Activated CD8-positive, alpha-beta memory T cell treated with anti-CD3 and anti-CD28 coated beads for 4 hours (primary cell): ENCODE results near the gene SGO2.
A peak's percentile ranks its signal among the peaks of the same experiment; 100 is the strongest.

Experiments used
- DNase-seq, 2 donors: peaks; one replicate each; pipeline ENCODE4 v3.0.0-alpha.2; 2020; ENCODE audit warnings: low read depth in 2 of 2

SGO2 gene, protein sequence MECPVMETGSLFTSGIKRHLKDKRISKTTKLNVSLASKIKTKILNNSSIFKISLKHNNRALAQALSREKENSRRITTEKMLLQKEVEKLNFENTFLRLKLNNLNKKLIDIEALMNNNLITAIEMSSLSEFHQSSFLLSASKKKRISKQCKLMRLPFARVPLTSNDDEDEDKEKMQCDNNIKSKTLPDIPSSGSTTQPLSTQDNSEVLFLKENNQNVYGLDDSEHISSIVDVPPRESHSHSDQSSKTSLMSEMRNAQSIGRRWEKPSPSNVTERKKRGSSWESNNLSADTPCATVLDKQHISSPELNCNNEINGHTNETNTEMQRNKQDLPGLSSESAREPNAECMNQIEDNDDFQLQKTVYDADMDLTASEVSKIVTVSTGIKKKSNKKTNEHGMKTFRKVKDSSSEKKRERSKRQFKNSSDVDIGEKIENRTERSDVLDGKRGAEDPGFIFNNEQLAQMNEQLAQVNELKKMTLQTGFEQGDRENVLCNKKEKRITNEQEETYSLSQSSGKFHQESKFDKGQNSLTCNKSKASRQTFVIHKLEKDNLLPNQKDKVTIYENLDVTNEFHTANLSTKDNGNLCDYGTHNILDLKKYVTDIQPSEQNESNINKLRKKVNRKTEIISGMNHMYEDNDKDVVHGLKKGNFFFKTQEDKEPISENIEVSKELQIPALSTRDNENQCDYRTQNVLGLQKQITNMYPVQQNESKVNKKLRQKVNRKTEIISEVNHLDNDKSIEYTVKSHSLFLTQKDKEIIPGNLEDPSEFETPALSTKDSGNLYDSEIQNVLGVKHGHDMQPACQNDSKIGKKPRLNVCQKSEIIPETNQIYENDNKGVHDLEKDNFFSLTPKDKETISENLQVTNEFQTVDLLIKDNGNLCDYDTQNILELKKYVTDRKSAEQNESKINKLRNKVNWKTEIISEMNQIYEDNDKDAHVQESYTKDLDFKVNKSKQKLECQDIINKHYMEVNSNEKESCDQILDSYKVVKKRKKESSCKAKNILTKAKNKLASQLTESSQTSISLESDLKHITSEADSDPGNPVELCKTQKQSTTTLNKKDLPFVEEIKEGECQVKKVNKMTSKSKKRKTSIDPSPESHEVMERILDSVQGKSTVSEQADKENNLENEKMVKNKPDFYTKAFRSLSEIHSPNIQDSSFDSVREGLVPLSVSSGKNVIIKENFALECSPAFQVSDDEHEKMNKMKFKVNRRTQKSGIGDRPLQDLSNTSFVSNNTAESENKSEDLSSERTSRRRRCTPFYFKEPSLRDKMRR

DNA sequence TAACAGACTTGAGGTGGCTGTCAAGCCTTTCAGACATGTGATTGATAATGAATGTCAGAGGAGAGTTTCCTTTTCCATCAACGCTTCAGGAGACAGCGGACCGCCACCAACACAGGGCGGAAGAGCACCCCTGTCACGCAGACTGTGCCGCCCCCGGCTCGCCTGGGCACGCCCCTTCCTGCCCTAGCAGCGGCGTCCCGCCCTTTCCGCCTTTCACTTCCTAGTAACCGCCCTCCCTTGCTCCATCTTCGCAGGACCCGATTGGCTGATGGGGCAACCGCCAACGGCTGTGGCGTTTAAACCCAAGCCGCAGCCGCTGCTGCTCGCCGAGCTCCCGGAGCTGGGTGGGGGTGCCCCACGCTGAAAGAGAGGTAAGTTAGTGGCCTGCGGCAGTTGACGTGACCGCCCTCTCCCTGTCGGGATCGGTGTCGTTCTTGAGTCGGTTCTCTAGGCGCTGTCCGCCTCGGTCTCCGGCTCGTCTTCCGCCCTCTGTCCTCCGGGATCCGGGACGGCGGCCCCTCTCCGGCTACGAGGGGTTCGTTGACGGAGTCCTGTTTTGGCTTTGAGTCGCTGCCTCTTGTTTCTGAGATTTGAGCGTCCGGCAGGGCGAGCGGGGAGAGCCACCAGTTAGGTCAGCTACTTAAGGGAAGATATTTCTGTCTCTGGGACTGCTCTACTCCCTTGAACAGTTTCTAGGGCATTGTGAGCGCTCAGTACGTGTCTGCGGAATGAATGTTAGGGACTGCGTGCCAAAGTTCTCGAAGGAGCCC is at the start of gene SGO2:
SGO2 (plus strand) TSS at position 326 of the 770 bp plus-strand sequence. CDS start 6,769 bp downstream, outside the sequence.
- DNase-seq = peak; percentile 91 to 93

DNA sequence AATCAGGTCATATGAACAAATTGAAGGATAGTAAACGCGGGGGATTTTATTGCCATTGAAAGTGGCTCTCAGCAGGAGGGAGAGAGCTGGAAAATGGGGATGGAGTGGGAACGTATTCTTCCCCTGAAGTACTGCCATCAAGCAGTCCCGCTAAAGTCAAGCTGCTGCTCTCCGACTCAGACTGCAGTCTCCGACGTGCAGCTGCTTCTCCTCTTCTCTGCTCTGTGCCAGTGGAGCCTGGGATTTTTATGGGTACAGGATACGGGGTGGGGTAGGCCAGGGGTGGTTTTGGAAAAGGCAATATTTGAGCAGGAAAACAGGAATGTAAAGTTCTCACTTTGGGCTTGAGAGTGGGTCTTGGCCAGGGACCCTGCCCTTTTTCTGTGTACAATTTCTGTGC is 49.2 kb upstream of the SGO2 start:
- DNase-seq = no peak

DNA sequence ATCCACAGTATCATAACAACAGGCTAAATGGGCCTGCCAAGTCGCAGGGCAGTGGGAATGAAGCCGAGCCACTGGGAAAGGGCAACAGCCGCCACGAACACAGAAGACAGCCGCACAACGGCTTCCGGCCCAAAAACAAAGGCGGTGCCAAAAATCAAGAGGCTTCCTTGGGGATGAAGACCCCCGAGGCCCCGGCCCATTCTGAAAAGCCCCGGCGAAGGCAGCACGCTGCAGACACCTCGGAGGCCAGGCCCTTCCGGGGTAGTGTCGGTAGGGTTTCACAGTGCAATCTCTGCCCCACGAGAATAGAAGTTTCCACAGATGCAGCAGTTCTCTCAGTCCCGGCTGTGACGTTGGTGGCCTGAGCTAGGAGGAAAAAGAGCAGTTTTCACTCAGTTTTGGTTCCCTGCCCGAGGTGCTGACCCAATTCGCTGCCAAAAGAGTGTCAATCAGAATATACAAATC is 48.3 kb upstream of the SGO2 start:
- DNase-seq = no peak

DNA sequence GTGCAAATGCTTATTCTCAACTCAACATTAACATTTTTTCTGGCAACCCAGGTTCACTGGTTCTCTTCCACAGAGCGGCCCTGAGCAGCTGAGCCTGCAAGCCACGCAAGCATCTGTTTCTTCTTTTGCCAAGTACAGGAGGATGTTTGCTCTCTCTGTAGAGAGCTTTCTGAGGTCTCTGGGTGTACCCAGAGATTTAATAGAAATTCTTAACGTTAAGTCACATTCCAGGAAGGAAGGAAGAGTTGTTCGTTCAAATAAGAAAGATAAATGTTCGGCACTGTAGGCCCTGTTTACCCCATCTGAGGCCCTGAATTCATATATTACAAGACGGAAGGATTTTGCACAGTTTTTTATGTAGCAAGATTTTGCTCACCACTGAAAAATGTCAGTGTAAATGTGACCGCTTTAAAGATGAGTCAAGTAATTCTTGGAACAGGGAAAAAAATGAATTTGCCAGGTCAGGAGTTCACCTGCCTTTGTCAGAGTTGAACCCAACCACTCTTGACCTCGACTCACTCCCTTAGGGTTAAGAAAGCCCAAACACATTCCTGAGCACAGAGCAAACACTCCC is 46.2 kb upstream of the SGO2 start:
- no peak for DNase-seq

DNA sequence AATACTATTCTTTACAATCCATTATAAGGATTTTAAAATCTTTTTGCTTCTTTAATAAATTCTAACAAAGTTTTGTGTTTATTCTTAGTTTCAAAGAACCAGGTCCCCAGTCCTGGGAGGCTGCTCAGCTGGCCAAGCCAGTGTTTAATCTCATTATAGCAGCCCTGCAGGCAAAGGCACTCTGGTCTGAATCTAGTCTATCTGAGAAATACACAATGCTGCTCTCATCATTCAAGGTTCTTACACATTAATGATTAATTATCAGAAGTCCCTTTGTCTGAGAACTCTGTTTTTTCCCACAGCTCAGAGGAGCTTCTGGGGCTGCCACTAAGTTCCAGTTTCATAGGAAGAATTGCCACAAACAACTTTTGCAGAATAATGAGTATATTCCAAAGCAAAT is 43.8 kb upstream of the SGO2 start:
- DNase-seq = no peak

DNA sequence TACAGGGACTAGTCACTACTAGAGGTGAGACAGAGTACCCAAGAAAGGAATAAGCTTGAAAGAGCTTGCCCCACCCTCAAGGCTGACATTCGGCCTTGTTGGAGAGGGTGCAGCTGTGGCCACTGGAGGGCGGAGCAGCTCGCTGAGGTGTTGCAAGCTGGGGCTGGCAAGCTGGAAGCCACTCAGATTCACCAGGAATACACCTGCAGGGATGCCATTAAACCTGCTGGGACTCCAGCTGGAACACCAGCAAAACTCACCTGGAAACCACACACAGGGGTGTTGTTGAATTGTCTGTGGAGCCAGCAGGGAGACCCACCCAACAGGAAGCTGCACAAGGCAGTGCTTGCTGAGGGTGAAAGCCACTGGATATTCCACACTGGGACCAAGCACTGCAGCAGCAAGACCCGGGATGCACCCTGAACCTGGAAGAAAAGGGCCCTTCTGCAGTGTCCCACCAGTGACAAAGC is 42.2 kb upstream of the SGO2 start:
- no peak for DNase-seq

DNA sequence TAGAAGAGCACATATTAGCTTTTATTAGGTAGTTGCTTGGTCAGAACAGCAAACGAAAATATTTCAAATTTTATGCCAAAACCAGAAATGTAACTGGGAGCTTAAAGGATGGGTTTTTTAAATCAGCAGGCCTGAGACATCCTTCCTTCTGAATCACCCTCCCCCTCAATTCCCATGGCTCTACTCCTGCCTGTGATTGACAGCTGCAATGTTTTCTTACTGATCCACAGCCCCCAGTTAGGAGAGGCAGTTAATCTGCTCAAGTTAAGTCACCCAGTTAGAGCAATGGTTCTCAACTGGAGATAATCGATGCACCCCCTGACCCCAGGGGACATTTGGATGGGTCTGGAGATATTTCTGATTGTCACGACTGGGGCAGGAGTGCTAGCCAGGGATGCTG is 41.1 kb upstream of the SGO2 start:
- DNase-seq = no peak

DNA sequence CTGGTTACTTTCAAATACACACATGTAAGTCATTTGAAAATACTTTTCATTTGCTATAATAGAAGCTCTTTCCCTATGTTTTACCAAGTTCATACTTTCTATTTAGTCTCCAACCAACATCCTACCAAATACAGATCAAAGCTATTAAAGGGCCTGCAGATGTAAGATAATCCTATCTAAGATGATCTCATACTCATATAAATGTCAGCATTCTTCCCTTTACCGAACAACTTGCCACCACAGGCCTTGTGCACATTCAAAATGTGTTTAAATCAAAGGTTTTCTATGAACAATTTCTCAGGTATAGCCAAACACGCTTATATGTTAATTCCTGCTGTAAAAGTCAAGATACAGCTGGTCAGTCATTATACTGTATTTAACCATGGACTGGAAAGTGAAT is 39.5 kb upstream of the SGO2 start:
- no peak for DNase-seq

DNA sequence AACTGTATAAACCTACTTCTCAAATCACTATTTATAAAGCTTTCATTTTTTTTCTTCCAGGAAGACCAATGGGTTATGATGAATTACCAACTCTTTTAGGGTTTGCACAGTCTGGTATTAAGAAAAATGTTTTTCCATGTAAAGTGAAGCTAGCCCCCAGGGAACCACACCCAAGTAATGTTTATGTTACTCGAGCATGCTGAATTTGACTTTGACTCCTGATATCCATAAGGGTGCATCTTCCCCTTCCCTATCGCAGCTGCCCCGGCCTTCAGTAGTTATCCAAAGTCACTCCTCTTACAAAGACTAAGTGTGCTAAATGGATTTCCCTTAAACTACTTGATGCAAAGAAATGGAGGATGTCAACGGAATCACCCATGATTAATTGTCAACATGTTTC is 37.8 kb upstream of the SGO2 start:
- no peak for DNase-seq

DNA sequence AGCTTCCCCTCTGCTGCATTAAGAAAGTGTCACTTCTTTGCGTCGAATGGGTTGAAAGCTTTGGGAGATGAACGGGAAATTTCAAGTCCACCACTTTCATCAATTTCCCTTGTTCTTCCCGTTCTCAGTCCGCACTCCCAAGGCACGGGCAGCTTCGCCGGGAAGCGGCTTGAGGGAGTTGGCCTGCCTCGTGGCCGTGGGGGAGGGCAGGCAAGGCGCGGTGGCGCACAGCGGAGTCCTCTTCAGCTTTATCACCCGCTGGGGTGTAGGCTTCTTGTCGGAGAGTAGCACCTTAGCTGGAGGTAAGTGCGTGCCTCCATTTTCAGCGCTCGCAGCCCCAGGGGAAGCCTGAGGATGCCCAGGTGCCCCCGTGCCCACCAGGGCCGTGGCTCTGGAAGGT is 36.0 kb upstream of the SGO2 start:
- no peak for DNase-seq

DNA sequence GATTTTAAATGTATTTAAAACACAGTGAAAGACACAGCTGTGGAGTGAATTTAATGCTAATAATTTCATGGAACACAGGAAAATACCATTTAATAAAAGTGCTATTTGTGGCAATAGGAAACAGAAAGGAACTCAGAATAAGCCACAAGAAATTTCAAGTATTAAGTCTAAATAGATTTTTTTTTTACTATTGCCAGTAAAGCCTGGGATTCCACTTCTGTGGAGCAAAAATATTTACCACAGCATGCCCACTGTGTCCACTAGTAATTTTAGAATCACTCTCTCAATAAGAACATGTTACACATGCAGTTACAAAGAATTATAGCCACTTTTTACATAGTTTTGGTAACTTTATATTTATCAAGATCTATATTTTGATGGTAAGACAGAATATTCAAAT is 33.4 kb upstream of the SGO2 start:
- DNase-seq = no peak

DNA sequence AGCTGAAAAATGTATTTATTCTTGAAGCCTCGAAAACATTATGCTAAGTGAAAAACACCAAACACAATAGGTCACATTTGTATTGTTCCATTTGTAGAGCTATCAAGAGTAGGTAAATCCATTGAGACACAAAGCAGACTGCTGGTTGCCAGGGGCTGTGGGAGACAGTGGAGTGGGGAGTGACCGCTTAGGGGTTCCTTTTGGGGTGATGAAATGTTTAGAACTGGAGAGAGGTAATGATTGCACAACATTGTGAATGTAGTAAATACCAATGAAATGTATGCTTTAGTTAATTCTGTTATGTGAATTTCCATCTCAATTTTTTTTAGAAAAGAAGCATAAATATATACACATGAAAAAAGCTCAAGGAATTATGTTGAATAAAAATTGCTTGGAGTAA is 32.0 kb upstream of the SGO2 start:
- DNase-seq = no peak

DNA sequence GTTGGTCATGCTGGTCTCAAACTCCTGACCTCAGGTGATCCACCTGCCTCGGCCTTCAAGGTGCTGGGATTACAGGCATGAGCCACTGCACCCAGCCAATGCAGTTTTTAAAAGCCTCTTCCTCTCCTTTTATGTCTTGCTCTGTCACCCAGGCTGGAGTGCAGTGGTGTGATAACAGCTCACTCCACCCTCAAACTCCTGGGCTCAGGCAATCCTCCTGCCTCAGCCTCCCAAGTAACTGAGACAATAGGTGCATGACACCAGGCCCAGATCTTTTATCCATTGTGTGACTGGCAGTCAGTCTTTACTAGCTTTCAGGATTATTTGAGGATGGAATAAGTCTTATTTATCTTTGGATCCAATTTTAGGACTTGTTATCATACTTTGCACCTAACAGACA is 29.3 kb upstream of the SGO2 start:
- no peak for DNase-seq

DNA sequence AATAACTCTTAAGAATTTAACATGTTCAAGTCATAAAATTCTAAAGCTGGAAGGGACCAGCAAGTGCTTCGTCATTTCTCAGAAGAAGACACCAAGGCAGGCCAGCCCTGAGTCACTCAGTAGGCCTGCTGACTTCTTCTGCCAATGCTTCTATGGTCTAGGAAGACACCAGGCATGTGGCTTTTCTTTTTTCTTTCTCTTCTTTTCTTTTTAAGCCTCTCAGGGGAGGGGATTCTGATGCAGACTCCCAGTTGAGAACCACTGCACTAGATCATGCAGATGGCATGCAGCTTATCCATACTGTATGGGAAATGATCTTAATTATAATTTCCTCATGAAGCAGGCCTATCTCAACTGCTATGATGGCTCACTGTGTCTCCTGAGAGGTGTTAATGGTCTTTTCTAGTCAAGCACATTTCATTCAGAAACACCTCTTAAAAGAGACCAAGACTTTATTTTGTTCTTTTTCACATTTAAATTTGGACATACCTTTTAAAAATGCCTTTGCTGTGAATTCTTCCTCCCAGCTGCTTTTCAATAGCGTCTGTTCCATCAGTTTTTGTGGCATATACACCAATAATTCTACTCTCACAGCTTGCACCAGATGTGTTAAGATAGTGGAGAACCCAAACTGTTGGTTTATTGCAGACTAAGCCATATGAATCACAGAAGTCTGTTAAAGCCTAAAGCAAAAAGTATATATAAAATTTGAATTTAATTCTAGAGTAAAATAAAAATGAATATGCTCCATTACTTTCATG is 27.4 kb upstream of the SGO2 start:
- DNase-seq = no peak

DNA sequence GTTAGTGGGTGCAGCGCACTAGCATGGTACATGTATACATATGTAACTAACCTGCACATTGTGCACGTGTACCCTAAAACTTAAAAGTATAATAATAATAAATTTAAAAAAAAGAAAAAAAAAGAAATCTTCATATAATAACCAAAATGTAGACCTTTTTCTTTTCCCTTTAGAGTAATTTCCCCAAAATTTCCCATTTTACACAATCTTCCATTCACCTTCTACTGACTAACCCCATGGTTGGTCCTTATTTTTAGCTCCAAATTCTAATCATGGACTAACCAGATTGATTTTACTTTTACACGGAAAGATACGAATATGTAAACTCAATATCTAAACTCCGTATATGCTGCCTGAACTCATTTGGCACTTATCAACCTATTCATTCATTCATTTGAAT is 23.8 kb upstream of the SGO2 start:
- no peak for DNase-seq

DNA sequence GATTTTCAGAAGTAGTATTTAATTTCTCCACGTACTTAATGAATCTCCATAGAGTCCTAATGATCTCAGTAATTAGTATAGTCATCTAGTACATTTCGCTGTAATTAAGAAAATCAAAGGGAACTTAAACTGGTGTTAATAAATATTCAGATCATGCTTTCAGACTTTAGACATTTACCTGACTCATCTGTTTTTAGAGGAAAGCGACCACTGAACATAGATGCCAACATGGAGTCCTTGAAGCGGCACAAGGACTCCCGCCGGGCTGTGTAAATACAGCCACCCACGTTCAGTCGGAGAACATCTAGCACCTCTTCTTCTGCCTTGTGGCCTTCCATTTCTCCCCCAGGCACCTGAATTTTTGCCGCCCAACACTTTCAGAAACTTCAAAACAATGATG is 19.3 kb upstream of the SGO2 start:
- DNase-seq = no peak

DNA sequence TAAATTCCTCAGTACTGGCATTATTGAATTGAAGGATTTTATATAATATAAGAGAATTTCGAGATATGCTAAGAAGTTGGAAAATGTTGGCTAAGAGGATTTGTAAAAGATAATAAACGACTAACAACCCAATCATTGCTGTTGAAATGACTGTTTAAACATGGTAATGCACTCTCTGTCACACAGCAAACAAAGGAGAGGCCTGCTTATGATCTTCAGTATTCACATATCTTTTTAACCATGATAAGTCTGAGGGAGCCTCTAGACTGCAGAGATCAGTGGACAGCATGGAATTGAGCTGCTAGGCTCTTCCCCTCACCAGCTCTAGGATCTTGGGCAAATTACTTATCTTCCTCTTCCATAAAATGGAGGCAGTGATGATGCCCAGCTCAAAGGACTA is 18.8 kb upstream of the SGO2 start:
- DNase-seq = no peak

DNA sequence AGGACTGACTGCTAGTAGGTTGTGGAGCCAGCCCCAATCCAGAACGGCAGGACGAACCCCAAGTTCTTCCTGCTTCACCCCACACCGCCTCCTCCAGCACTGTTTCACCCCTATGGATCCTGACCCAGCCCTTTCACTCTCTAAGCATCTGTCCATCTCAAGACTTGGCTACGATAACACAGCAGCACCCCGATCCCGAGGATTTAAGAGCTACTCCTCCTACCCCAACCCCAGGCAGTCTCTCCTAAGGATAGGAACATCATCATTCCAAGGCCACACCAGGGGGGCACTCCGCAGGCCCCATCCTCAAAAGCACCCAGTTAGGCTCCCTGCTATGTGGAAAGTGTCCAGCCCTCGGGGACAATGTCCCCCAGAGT is 16.8 kb upstream of the SGO2 start:
- DNase-seq = no peak

DNA sequence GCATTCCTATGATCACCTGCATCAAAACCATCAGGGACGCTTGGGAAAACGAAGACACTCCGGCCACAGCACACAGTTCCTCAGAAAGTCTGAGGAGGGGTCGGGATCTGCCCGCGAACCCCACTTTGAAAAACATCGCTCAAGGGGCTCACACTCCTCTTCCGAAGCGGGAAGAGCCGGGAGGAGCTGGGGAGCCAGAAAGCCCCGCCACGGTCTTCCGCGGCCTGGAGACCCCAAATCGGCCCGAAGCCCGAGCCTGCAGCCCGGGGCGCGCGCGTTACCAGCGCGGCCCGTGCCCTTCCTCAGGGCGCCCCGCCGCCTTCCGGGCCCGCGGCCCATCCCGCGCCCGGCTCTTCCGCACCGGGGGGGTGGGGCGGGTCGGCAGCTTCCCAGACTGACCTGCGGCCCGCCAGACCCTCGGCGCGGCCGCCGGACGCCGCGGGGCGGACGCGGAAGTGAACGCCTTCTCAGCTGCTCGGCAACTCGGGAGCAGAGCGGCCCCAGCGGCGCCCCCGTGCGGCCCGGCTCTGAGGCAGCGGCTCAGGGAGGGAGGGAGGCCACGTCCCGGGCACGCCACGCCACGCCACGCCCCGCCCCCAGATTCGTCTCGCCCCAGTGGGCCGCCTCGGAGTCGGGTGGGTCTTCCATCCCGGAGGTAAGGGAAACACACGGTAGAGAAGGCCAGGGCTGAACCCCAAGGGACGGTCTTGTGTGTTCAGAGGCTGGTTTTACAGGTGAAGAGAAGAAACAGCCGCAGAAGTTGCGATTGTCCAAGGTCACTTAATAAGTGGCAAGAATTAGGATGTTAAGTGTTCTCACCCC is 16.2 kb upstream of the SGO2 start, which contains the start of gene KCTD18:
KCTD18 (minus strand) TSS at position 457 of the 822 bp plus-strand sequence. CDS start 3,052 bp downstream, outside the sequence.
- DNase-seq = peak; percentile 82 to 87
